Transverse colon (tissue), 4 donors: ENCODE data around the gene KCNG3. TPM values are rescaled to one million over a fixed set of nuclear protein-coding genes. Genes with fewer than 3 reads are reported as not detected.

Source experiments
- DNase-seq: peaks from one replicate; pipeline ENCODE4 v3.0.0-alpha.2; 2019
- H3K27ac ChIP-seq, 4 donors: fragments of 200-600 bp; sonication (generic); 2 replicates each; pipeline ENCODE4 v1.5.1; 2016 to 2018; ENCODE audit warnings: inconsistent platforms in 4 of 4
- H3K27me3 ChIP-seq: fragments of 200-600 bp; sonication (generic); 2 replicates; pipeline ENCODE4 v1.5.1; 2017; ENCODE audit warnings: inconsistent platforms
- H3K36me3 ChIP-seq, 4 donors: fragments of 200-600 bp; sonication (generic); 2 replicates each; pipeline ENCODE4 v1.5.1; 2017 to 2019; ENCODE audit warnings: inconsistent platforms in 4 of 4
- H3K4me1 ChIP-seq, 4 donors: fragments of 200-600 bp; sonication (generic); 2 replicates each; pipeline ENCODE4 v1.5.1; 2017 to 2020; ENCODE audit warnings: inconsistent platforms in 4 of 4
- H3K4me3 ChIP-seq, 4 donors: fragments of 200-600 bp; sonication (generic); 1 replicate in 1 of 4; 2 replicates in 3 of 4; pipeline versions ENCODE4 v1.5.1 to v1.6.1; 2017 to 2019; ENCODE audit warnings: inconsistent platforms in 4 of 4
- H3K9me3 ChIP-seq, 2 donors: fragments of 200-600 bp; sonication (generic); 2 replicates each; pipeline ENCODE4 v1.5.1; 2017 to 2019; ENCODE audit warnings: inconsistent platforms in 2 of 2
- EP300 ChIP-seq: sonication (generic); formaldehyde crosslinking; IDR thresholded peaks from one replicate; pipeline ENCODE4 v1.6.1; 2017; ENCODE audit warnings: antibody characterized with exemption, low read depth
- POLR2A ChIP-seq: fragments of 450-650 bp; IDR thresholded peaks from one replicate; pipeline ENCODE4 v1.6.1; 2016; ENCODE audit warnings: antibody characterized with exemption, mild to moderate bottlenecking, moderate library complexity
- POLR2AphosphoS5 ChIP-seq, 3 donors: sonication (generic); formaldehyde crosslinking; IDR thresholded peaks; one replicate each; pipeline ENCODE4 v1.6.1; 2016; ENCODE audit warnings: antibody characterized with exemption in 3 of 3
- WGBS, 2 donors: methylation state at CpG; one replicate each; pipeline ENCODE4 v1.1.5; 2018; ENCODE audit warnings: low coverage in 1 of 2; 5-methylcytosine and 5-hydroxymethylcytosine counted together
- in situ Hi-C, 4 donors: fragments of 200-750 bp; cut with MboI; loops; one replicate each; pipeline versions ENCODE4 v1.15.0 to v1.15.1; 2017; ENCODE audit warnings: low sequenced_read_pairs in 3 of 4, low pct_ligation_motif_present in 1 of 4, low pct_unique_long_range_greater_than_20kb in 1 of 4
- intact Hi-C: fragments of 100-400 bp; cut with DNase I; formaldehyde crosslinking; loops from one replicate; pipeline ENCODE4 v1.15.1; 2023; ENCODE audit warnings: low total_unique reads
- total RNA-seq, 4 donors: library from RNA; depleted of rRNA; stranded (reverse); fragments of >200 nt; gene quantifications; one replicate each; pipeline ENCODE4 v1.1.0, GENCODE V29; 2016
- TF ChIP-seq, protein P1 (sequence below), 5 experiments: fragments of 200-600 bp in 3 of 5; fragments of 450-650 bp in 2 of 5; sonication (generic) in 3 of 5; IDR thresholded peaks; 1 replicate in 2 of 5; 2 replicates in 3 of 5; pipeline ENCODE4 v1.5.1; 2016 to 2017; ENCODE audit warnings: antibody characterized with exemption in 5 of 5, inconsistent platforms in 3 of 5, mild to moderate bottlenecking in 2 of 5, moderate library complexity in 1 of 5

Gene KCNG3
- total RNA-seq, 4 donors from 2014 or later, result 11.3 to 25.4 (median 18.5) TPM

DNA sequence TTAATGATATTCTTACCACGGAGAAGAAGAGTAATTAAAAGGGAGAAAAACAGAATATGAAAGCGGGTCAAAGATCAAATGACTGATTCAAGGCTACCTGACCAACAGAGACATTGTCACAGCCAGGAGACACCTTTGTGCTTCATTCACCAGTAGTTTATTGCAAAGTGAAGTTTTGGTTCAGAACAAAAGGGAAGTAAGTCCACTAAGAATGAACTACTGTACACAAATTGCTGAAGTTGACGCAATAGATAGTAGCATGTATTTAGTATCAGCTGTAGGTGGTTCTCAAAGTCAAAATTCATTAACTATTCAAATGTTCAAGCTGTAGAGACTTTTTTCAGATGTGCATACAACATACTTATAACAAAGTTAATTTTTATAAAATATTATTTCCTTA is 68.1 kb downstream of the KCNG3 start:
- H3K9me3 ChIP-seq, result no peaks in the 10 kb centered on the region
- intact Hi-C loops, result no loop called here
- H3K36me3 ChIP-seq, result no peaks in the 10 kb centered on the region
- no peak overlapping the region for H3K4me3 ChIP-seq
- in situ Hi-C loops, result no loop called here
- DNase-seq, result no peak
- TF ChIP-seq EP300, result no peak
- TF ChIP-seq POLR2A, result no peak
- 65 to 78% methylated on average over 3 of the region's 3 CpGs for WGBS, 2 donors
- peaks cover 0 to 14% (median 8%) of the 10 kb centered on the region in 4 donors for H3K4me1 ChIP-seq
- H3K27ac ChIP-seq, result no peak overlapping the region
- H3K27me3 ChIP-seq, result no peaks in the 10 kb centered on the region

DNA sequence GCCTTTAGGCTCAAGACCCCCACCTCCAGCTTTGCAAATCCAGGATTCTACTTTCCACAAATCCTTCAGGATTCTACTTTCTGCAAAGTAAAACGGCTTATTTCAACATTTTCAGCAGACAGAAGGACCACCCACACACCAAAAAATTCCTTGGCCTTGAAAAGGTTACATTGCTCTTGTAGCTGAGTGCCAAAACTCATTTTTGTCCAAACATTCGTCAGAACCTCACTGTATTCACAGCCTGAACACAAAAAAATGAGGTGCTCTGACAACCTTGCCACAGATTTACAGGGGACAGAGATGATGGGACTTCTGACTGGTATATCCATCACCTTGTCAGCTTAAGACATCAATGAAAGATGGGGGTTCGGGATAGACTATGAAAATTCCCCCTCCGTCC is 69.7 kb downstream of the KCNG3 start:
- intact Hi-C loops (no loop called here), in situ Hi-C loops (no loop called here)
- Histone ChIP-seq H3K27ac (no peak overlapping the region), H3K36me3 (no peaks in the 10 kb centered on the region), H3K4me1 (peaks cover 0 to 14% (median 8%) of the 10 kb centered on the region in 4 donors), H3K9me3 (no peaks in the 10 kb centered on the region), H3K4me3 (no peak overlapping the region), H3K27me3 (no peaks in the 10 kb centered on the region)
- TF ChIP-seq POLR2A (no peak), POLR2AphosphoS5 (IDR thresholded peaks at IDR 0.05) (no peak), EP300 (no peak)
- TF ChIP-seq, protein P1, sequence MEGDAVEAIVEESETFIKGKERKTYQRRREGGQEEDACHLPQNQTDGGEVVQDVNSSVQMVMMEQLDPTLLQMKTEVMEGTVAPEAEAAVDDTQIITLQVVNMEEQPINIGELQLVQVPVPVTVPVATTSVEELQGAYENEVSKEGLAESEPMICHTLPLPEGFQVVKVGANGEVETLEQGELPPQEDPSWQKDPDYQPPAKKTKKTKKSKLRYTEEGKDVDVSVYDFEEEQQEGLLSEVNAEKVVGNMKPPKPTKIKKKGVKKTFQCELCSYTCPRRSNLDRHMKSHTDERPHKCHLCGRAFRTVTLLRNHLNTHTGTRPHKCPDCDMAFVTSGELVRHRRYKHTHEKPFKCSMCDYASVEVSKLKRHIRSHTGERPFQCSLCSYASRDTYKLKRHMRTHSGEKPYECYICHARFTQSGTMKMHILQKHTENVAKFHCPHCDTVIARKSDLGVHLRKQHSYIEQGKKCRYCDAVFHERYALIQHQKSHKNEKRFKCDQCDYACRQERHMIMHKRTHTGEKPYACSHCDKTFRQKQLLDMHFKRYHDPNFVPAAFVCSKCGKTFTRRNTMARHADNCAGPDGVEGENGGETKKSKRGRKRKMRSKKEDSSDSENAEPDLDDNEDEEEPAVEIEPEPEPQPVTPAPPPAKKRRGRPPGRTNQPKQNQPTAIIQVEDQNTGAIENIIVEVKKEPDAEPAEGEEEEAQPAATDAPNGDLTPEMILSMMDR (IDR thresholded peaks at IDR 0.05), result no peak
- 72% methylated on average over 3 to 4 of the region's 4 CpGs for WGBS, 2 donors
- no peak for DNase-seq

DNA sequence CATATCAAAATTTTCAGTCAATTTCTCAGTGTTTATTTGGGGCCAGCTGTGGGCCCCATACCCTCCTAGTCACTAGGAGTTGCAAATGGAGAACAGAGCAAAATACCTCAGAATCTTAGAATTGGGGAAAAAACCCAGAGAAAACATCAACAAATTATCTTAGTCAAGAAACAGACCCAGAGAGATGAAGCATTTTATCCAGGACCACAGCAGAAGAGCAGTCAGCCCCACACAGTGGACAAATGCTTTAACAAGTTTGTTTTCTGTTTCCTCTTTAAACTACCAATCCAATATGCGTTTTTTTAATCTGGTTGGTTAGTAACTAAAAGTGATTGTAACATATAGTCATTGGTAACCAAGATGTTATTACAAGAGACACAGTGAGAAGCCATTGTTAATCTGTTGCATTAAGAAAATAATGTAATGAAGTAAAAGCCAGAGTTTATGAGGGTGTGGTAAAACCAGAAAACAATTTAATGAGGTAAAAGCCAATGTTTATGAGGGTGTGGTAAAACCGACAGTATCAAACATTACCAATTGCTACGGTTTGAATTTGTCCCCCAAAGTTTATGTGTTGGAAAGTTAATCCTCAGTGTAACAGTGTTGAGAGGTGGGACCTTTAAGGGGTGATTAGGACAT is 72.1 kb downstream of the KCNG3 start:
- H3K9me3 ChIP-seq, result no peaks in the 10 kb centered on the region
- intact Hi-C loops (no loop called here), in situ Hi-C loops (no loop called here)
- no peaks in the 10 kb centered on the region for H3K36me3 ChIP-seq
- H3K4me1 ChIP-seq, result peaks cover 0 to 14% (median 8%) of the 10 kb centered on the region in 4 donors
- H3K4me3 ChIP-seq, result no peak overlapping the region
- 23 to 52% methylated on average over 3 of the region's 3 CpGs for WGBS, 2 donors
- no peak overlapping the region for H3K27ac ChIP-seq
- DNase-seq, result no peak
- H3K27me3 ChIP-seq, result no peaks in the 10 kb centered on the region
- TF ChIP-seq POLR2A (no peak), POLR2AphosphoS5 (IDR thresholded peaks at IDR 0.05) (no peak), EP300 (no peak)
- TF ChIP-seq, protein P1 (IDR thresholded peaks at IDR 0.05), result no peak

DNA sequence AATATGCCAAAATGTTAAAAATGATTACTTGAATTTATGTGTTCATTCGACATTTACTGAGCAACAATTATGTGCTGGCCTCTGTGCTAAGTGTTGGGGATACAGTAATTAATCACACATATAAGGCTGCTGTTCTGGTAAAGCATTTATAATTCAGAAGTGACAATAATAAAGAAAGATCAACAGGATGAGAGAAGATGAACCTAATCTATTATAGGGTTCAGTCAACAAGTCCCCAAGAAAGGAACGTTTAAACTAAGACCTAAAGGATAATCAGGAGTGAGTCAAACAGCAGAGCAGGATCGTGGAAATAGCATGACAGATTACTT is 72.7 kb downstream of the KCNG3 start:
- no peaks in the 10 kb centered on the region for H3K36me3 ChIP-seq
- H3K9me3 ChIP-seq, result no peaks in the 10 kb centered on the region
- H3K4me1 ChIP-seq, result peaks cover 0 to 14% (median 8%) of the 10 kb centered on the region in 4 donors
- in situ Hi-C loops (no loop called here), intact Hi-C loops (no loop called here)
- TF ChIP-seq POLR2AphosphoS5 (IDR thresholded peaks at IDR 0.05) (no peak), POLR2A (no peak), EP300 (no peak)
- TF ChIP-seq, protein P1 (IDR thresholded peaks at IDR 0.05), result no peak
- WGBS, 2 donors, result 60 to 67% methylated on average over 3 of the region's 3 CpGs
- no peaks in the 10 kb centered on the region for H3K27me3 ChIP-seq
- DNase-seq, result no peak
- H3K4me3 ChIP-seq, result no peak overlapping the region
- no peak overlapping the region for H3K27ac ChIP-seq

DNA sequence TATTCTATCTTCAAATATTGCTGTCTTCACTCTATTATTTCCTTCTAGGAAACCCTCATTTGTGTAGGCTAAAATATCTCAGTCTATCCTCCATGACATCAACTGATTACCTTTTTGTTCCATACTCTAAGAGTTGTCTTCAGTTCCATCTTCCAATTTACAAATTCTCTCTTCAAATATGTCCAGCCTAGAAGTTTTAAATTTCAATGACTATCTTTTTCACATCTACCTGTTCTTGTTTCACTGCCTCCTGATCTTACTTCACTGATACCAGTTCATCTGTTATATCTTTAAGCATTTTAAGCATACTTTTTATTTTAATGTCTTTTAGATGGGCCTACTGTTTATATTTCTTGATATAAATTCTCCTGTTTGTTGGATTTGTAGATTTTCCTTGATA is 79.1 kb downstream of the KCNG3 start:
- Histone ChIP-seq H3K4me3 (no peak overlapping the region), H3K4me1 (peaks cover 0 to 17% (median 3%) of the 10 kb centered on the region in 4 donors), H3K9me3 (peaks cover 11 to 16% of the 10 kb centered on the region in 2 donors), H3K27me3 (no peaks in the 10 kb centered on the region), H3K27ac (no peak overlapping the region), H3K36me3 (no peaks in the 10 kb centered on the region)
- intact Hi-C loops (no loop called here), in situ Hi-C loops (no loop called here)
- DNase-seq, result no peak
- TF ChIP-seq EP300, result no peak
- TF ChIP-seq POLR2A, result no peak
- TF ChIP-seq POLR2AphosphoS5 (IDR thresholded peaks at IDR 0.05), result no peak
- TF ChIP-seq, protein P1 (IDR thresholded peaks at IDR 0.05), result no peak
